Testis (tissue), 3 donors: ENCODE data around the gene NEUROD4. TPM values are rescaled to one million over a fixed set of nuclear protein-coding genes. Genes with fewer than 3 reads are reported as not detected.
"Not testable (repeated sequence)": the region's sequence is repeated elsewhere in the genome, so short reads cannot be mapped to it uniquely, and the experiment has no call there.

Experiments
- DNase-seq: peaks from one replicate; pipeline ENCODE4 v3.0.0-alpha.2; 2019
- H3K27ac ChIP-seq, 2 donors: fragments of 200-600 bp; sonication (generic); one replicate each; pipeline ENCODE4 v1.5.1; 2019
- H3K27me3 ChIP-seq: fragments of 200-600 bp; sonication (generic); one replicate; pipeline ENCODE4 v1.5.1; 2019
- H3K36me3 ChIP-seq: fragments of 200-600 bp; sonication (generic); one replicate; pipeline ENCODE4 v1.5.1; 2017; ENCODE audit warnings: low read depth; ENCODE audit errors: missing control alignments
- H3K4me1 ChIP-seq: fragments of 200-600 bp; sonication (generic); one replicate; pipeline ENCODE4 v1.5.1; 2019
- H3K4me3 ChIP-seq, 2 donors: fragments of 200-600 bp; sonication (generic); one replicate each; pipeline ENCODE4 v1.5.1; 2017 to 2019
- H3K9me3 ChIP-seq: fragments of 200-600 bp; sonication (generic); one replicate; pipeline ENCODE4 v1.5.1; 2017
- POLR2A ChIP-seq: fragments of 450-650 bp; IDR thresholded peaks from one replicate; pipeline ENCODE4 v1.6.1; 2017; ENCODE audit warnings: antibody characterized with exemption, mild to moderate bottlenecking, moderate library complexity
- WGBS, 2 donors: methylation state at CpG; one replicate each; pipeline ENCODE4 v1.1.5; 2018; 5-methylcytosine and 5-hydroxymethylcytosine counted together
- intact Hi-C: fragments of 100-400 bp; cut with DNase I; formaldehyde crosslinking; loops from one replicate; pipeline ENCODE4 v1.15.1; 2023; ENCODE audit warnings: low total_unique reads
- polyA plus RNA-seq: library from polyadenylated mRNA; stranded (reverse); fragments of 350-450 nt; fragmentation: Illumina TruSeq; extraction: RNeasy Lipid Tissue Mini Kit (QIAGEN cat#74804); gene quantifications from one replicate; pipeline ENCODE4 v1.2.3, GENCODE V29; 2014; ENCODE audit warnings: low read depth, low replicate concordance; ENCODE audit not compliant: insufficient read depth
- total RNA-seq, 2 donors: library from RNA; depleted of rRNA; stranded (reverse); fragments of >200 nt; gene quantifications; one replicate each; pipeline ENCODE4 v1.2.3, GENCODE V29; 2016
- TF ChIP-seq, protein P1 (sequence below), 3 experiments: fragments of 450-650 bp in 2 of 3; fragments of 200-600 bp in 1 of 3; sonication (generic) in 1 of 3; IDR thresholded peaks; one replicate each; pipeline ENCODE4 v1.5.1; 2016 to 2019; ENCODE audit warnings: antibody characterized with exemption in 3 of 3, mild to moderate bottlenecking in 2 of 3, moderate library complexity in 1 of 3

NEUROD4 gene
- total and polyA plus RNA-seq, 3 donors from 2014 or later = 0.09 to 0.31 TPM; not detected in 1

DNA sequence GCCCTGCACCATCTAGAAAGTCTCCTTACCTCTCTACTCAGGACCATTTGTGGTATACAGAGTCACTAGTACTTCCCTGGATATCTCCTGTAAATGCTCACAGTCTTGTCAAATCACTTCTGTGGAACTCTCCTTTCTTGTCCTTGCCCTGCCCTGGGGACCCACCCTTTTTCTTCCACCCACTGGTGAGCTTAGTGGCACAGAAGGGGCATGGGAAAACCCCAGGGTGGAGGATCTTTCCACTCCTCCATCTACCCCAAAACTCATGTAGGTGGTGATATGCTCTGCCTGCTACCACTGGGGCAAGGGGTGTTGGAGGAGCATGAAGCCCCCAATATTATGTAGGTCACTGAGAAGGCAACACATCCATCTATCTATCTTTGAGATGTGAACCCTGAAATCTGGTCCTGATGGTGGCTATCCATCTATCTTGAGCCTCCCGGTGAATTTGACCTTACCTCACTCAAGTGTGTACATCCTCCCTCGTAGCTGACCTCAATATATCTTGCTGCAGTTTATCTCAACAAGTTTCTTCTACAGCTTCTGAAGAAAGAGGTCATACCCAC, 36.2 kb upstream of the NEUROD4 start:
- intact Hi-C loops = no loop called here
- Histone ChIP-seq H3K9me3 (no peaks in the 10 kb centered on the region), H3K36me3 (no peaks in the 10 kb centered on the region), H3K27ac (no peak overlapping the region), H3K27me3 (no peaks in the 10 kb centered on the region), H3K4me1 (peaks cover 5% of the 10 kb centered on the region), H3K4me3 (no peak overlapping the region)
- TF ChIP-seq, protein P1, sequence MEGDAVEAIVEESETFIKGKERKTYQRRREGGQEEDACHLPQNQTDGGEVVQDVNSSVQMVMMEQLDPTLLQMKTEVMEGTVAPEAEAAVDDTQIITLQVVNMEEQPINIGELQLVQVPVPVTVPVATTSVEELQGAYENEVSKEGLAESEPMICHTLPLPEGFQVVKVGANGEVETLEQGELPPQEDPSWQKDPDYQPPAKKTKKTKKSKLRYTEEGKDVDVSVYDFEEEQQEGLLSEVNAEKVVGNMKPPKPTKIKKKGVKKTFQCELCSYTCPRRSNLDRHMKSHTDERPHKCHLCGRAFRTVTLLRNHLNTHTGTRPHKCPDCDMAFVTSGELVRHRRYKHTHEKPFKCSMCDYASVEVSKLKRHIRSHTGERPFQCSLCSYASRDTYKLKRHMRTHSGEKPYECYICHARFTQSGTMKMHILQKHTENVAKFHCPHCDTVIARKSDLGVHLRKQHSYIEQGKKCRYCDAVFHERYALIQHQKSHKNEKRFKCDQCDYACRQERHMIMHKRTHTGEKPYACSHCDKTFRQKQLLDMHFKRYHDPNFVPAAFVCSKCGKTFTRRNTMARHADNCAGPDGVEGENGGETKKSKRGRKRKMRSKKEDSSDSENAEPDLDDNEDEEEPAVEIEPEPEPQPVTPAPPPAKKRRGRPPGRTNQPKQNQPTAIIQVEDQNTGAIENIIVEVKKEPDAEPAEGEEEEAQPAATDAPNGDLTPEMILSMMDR (IDR thresholded peaks at IDR 0.05) = no peak
- no peak for TF ChIP-seq POLR2A
- 81 to 84% methylated on average over 2 of the region's 2 CpGs for WGBS, 2 donors
- DNase-seq = no peak

- H3K27ac ChIP-seq = peak within 1 kb of the TSS; percentile 29 to 52
- TF ChIP-seq POLR2A = no peak
- TF ChIP-seq, protein P1 (IDR thresholded peaks at IDR 0.05) = no peak
- no peaks in the 10 kb centered on the region for H3K9me3 ChIP-seq
- H3K27me3 ChIP-seq = no peaks in the 10 kb centered on the region
- intact Hi-C loops = no loop called here
- peak; percentile 55 for DNase-seq
- no peak within 1 kb of the TSS for H3K4me3 ChIP-seq
- peaks cover 6% of the 10 kb centered on the region for H3K4me1 ChIP-seq
- H3K36me3 ChIP-seq = no peaks in the 10 kb centered on the region
- 42 to 50% methylated on average over 12 of the region's 12 CpGs for WGBS, 2 donors
These were observed 35.0 kb upstream of the NEUROD4 start, which contains the start of gene TESPA1 for GRCh38 chr12:54984658-54985376. TESPA1 (minus strand) TSS chr12:54984762; CDS start chr12:54974562, 10,200 bp downstream.

DNA sequence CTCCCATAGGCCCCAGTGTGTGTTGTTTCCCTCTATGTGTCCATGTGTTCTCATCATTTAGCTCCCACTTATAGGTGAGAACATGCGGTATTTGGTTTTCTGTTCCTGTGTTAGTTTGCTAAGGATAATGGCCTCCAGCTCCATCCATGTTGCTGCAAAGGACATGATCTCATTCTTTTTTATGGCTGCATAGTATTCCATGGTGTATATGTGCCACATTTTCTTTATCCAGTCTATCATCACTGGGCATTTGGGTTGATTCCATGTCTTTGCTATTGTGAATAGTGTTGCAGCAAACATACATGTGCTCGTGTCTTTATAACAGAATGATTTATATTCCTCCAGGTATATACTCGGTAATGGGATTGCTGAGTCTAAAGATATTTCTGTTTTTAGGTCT, 33.0 kb upstream of the NEUROD4 start:
- DNase-seq, H3K27ac ChIP-seq, H3K9me3 ChIP-seq, intact Hi-C loops, H3K4me3 ChIP-seq, H3K27me3 ChIP-seq, H3K4me1 ChIP-seq, H3K36me3 ChIP-seq: not testable (repeated sequence)
- 91 to 98% methylated on average over 3 of the region's 3 CpGs for WGBS, 2 donors

GRCh38 chr12:54987611-54988231, 32.1 kb upstream of the NEUROD4 start:
- 67 to 73% methylated on average over 4 of the region's 4 CpGs for WGBS, 2 donors
- H3K36me3 ChIP-seq = no peaks in the 10 kb centered on the region
- DNase-seq = no peak
- no peak overlapping the region for H3K4me3 ChIP-seq
- peaks cover 6% of the 10 kb centered on the region for H3K4me1 ChIP-seq
- no peak for TF ChIP-seq POLR2A
- TF ChIP-seq, protein P1 (IDR thresholded peaks at IDR 0.05) = no peak
- H3K9me3 ChIP-seq = no peaks in the 10 kb centered on the region
- intact Hi-C loops = no loop called here
- no peak overlapping the region for H3K27ac ChIP-seq
- H3K27me3 ChIP-seq = no peaks in the 10 kb centered on the region

DNA sequence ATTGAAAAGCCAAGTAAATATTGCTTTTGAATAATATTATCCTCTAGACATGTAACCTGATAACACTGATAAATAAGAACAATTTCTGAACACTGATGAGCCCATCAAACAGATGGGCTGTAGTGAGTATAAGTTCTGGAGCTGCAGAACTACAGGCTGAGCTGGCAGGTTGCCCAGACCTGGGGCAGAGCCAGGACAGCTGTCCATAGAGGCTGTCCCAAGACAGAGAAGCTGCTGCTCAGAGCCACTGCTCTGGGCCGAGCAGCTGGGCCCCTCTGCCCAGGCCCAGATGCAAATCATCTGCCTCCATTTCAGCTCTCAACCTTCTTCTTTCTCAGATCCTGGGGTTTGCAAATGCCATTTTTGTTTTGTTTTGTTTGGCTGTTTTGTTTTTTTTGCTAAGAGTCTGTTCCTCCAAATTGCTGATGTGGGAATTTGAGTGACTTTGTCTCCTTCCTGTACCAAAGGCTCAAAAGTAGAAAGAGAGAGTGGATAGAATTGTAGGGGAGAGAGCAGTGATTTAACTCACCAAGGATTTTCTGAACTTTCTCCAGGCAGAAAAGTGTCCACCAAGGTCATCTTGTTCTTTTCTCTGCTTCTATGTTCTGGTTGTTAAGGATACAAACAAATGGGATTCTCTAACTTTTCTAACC, 31.2 kb upstream of the NEUROD4 start:
- TF ChIP-seq POLR2A = no peak
- WGBS, 2 donors = 10 to 20% methylated on average over 1 of the region's 1 CpG
- H3K36me3 ChIP-seq = no peaks in the 10 kb centered on the region
- no peaks in the 10 kb centered on the region for H3K9me3 ChIP-seq
- H3K27ac ChIP-seq = peak overlapping the region in 1 of 2 donors; percentile 73
- H3K27me3 ChIP-seq = no peaks in the 10 kb centered on the region
- H3K4me1 ChIP-seq = peaks cover 6% of the 10 kb centered on the region
- peak; percentile 90 for DNase-seq
- intact Hi-C loops = no loop called here
- H3K4me3 ChIP-seq = no peak overlapping the region
